Amniotic stem cell (primary cell): ENCODE data around the gene SPATA6.
"Not testable (repeated sequence)": the region's sequence is repeated elsewhere in the genome, so short reads cannot be mapped to it uniquely, and the experiment has no call there.

Source experiments
- DNase-seq: peaks from one replicate; lab custom pipeline; 2025; lab: John Stamatoyannopoulos, UW

The SPATA6 gene

GRCh38 chr1:48471691-48472576 lies at the start of gene SPATA6:
SPATA6 (minus strand) TSS chr1:48472204; CDS start chr1:48472008, 196 bp downstream.
- DNase-seq: peak; percentile 93

GRCh38 chr1:48519896-48520295 lies 47.9 kb upstream of the SPATA6 start:
- not testable (repeated sequence) for DNase-seq

- no peak for DNase-seq
Measured at GRCh38 chr1:48506870-48507269, 34.9 kb upstream of the SPATA6 start.

GRCh38 chr1:48500541-48501450 lies 28.8 kb upstream of the SPATA6 start:
- DNase-seq: no peak

GRCh38 chr1:48499211-48499735 lies 27.3 kb upstream of the SPATA6 start:
- no peak for DNase-seq

- peak; percentile 24 for DNase-seq
Measured at GRCh38 chr1:48498096-48498791, 26.2 kb upstream of the SPATA6 start.

- no peak for DNase-seq
Measured at GRCh38 chr1:48495911-48496310, 23.9 kb upstream of the SPATA6 start.

GRCh38 chr1:48495166-48495565 lies 23.2 kb upstream of the SPATA6 start:
- no peak for DNase-seq

- peak; percentile 78 for DNase-seq
Measured at GRCh38 chr1:48493970-48494769, 22.2 kb upstream of the SPATA6 start.

- DNase-seq: no peak
Measured at GRCh38 chr1:48493041-48493440, 21.0 kb upstream of the SPATA6 start.

- DNase-seq: no peak
Measured at GRCh38 chr1:48492392-48492791, 20.4 kb upstream of the SPATA6 start.

- no peak for DNase-seq
Measured at GRCh38 chr1:48488721-48489120, 16.7 kb upstream of the SPATA6 start.

- DNase-seq: no peak
Measured at GRCh38 chr1:48480504-48480903, 8.5 kb upstream of the SPATA6 start.

- DNase-seq: not testable (repeated sequence)
Measured at GRCh38 chr1:48480023-48480422, 8.0 kb upstream of the SPATA6 start.

GRCh38 chr1:48472638-48473037 lies 634 bp upstream of the SPATA6 start:
- DNase-seq: no peak

- DNase-seq: no peak
Measured at GRCh38 chr1:48470950-48471690, 884 bp downstream of the SPATA6 start.

GRCh38 chr1:48470481-48470855 lies 1.5 kb downstream of the SPATA6 start:
- no peak for DNase-seq

GRCh38 chr1:48469616-48470480 lies 2.2 kb downstream of the SPATA6 start:
- DNase-seq: no peak

GRCh38 chr1:48466594-48466993 lies 5.4 kb downstream of the SPATA6 start:
- no peak for DNase-seq
